Stimulated activated CD8-positive, alpha-beta memory T cell treated with anti-CD3 and anti-CD28 coated beads, Interleukin-12 subunit alpha, Interleukin-12 subunit beta, amount 100 ng/mL, for 24 hours (primary cell): ENCODE measurements around the gene KLF16.
A peak's percentile ranks its signal among the peaks of the same experiment; 100 is the strongest.

Source experiments
- DNase-seq: peaks from one replicate; pipeline ENCODE4 v3.0.0-alpha.2; 2020; ENCODE audit errors: extremely low read depth

KLF16 gene

DNA sequence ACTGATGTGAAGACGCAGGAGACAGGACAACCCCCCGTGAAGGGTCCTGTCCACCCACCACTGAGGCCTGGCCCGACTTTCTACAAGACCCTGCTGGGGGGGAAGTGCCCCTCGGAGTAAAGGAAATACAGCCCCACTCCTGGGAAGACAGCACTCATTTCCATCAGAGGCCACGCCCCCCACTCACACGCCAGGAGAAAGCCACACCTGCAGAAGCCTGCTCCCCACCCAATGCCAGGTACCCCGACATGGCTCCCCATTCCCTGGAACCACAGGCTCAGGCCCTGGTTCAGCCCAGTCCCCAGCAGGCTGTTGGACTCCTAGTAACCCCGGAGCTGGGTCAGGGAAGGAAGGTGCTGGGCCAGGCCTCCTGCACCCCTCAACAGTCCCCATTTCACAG lies 40.4 kb downstream of the KLF16 start:
- no peak for DNase-seq

DNA sequence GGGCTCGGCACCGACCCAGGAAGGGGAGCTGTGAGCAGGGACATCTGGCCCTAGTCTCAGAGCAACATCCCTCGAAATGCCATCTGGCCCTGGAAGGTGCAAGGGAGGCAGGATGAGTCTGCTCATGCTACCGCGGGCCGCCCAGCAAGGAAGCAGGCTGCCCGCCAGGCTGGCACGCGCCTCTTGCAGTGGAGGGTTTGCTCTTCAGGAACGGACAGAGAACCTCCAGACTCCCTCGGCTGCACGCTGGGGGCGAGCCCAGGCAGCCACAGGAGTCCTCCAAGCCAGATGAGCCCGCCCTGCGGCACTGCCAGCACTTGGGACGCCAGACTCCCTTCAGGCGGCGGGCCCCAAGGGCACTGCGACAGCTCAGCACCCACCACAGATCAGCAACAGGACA lies 41.2 kb downstream of the KLF16 start:
- DNase-seq = no peak

GRCh38 chr19:1819341-1820255 lies 43.8 kb downstream of the KLF16 start:
- no peak for DNase-seq

DNA sequence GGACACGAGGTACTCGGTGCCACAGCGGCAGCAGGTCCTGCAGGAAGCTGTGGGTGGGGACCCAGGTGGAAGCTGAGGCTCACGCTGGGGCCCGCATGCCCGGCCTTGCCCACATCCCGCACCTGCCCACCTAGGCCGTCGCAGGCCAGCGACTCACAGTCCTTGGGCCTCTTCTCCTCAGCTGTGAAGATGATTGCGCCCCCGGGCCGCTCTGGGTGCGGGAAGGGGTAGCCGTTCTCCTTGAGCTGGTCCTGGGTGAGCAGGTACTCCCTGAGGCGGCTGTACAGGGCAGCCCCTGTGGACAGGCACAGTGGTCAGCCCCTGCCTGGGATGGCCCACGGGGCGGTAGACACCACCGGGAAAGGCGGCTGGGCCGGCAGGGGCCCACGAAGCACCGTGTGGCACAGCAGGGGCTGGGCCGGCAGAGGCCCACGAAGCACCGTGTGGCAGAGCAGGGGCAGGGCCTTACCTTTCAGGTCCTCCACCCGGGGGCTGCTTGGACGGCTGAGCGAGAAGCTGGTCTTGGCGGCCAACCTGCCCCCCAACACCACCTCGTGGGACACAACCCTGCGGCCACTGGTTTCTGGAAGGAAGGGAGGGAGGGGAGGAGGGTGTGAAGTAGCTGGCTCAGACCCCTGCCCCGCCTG lies 44.7 kb downstream of the KLF16 start:
- DNase-seq = no peak

DNA sequence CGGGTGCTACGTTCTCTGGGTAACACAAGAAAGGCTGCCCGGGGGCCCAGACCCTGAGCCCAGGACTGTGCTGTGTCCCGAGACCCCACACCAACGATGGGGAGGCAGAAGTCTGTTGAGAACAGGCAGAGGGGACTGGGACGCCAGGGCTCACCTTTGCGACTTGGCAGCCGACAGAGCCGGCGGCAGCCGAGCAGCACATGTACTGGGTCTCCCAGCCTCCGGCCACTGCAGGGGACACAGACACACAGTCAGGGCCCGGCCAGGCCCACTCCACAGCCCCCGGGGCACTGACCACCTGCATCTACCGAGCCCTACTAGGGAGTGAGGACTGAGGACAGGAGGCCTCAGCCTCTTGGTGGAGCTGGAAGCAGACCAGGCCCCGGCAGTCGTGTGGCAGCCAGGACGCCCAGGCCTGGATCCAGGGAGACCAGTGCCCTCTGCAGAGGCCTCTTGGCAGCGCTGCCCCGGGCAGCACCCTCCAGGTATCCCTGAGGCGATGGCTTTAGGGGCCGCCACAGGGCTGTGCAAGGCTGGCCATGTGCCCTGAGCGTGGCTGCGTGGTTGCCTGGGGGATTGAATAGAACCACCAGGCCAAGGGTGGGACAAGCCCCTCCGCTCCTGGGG lies 45.7 kb downstream of the KLF16 start:
- no peak for DNase-seq

DNA sequence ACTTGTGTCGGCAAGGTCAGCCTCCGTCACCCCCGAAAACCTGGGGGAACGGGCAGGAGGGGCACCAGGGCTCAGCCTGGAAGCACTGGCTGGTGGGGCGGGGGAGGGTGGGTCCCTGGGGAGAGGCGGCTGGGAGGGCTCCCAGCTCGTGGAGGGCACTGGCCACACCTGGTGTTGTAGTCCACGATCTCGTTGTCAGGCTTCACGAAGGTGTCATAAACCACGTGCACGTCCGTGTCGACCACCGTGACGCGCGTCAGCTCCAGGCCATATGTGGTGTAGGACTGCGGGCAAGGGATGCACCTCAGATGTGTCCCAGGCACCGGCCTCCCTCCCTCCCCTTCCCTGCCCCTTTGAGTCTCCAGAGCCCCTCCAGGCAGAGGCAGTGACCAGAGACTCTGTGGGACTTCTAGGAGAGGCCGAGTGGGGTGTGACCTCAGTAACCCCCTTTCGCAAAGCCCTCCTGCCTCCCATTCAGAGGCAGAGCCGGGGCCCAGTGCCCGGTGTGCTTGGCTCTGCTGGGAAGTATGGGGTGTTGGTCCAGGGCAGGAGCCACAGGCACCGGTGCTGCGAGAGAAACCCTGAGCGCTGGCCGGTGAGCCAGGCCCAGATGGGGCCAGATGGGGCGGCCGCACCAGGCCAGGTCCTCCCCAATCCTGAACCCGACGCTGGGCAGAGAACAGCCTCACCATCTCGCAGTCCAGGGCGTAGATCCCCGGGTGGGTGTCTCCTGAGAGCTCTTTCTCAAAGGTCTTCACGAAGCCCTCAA lies 46.7 kb downstream of the KLF16 start:
- DNase-seq = no peak

DNA sequence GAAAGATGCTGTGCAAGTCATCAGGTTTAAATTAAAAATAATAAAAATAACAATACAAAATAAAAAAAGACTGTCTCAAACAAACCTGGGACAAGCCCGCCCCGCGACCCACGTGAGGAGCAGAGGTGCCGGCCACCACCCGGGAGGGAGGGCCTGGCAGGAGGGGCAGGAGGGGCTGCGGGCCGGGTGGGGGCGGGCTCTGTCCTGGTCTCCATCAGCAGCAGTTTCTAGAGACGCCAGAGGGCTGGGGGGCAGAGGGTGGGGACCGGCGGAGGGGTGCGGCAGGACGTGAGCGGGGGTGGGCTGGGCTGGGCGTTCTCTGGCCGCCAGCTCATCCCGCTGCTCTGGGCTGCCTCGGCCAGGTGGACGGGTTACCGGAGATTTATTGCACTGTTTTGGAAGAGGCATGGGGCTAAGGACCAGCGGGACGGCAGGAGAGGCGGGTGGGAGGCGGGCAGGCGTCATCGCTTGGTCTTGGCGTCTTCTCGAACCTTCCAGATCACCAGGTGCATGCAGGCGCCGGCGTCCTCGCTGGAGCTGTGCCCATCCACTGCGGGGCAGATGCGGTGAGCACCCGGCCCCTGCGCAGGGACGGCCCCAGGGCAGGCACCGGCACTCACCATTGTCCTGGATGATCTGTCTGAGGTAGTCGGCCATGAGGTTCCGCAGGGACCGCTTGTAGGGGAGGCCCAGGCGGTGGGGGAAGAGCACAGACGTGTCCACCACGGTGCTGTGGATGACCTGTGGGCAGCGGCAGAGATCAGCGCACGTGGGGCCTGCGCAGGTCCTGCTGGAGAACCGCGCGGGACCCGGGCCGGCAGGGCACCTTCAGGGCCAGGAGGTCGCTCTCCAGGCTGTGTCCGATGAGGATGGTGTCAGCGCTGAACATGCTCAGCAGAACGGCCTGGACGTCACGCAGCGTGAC lies 47.5 kb downstream of the KLF16 start:
- DNase-seq = no peak

GRCh38 chr19:1814833-1815604 lies 48.4 kb downstream of the KLF16 start:
- no peak for DNase-seq

DNA sequence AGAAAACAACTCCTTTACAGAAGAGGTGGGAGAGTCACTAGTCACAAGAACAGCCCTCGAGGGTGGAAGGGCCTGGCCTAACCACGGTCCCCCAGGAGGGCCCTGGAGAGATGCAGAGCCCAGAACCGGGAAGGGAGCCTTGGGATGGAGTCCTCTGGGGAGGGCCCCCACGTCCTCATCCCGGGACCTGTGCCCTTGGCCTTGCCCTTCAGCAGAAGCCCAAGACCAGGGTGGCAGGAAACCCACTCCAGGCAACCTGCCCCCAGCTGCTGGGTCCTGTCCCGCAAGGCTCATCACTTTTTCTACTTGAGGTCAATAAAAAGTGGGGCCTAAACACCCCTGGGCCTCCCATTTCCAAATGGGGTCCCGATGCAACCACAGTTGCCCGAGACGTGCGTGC lies 49.0 kb downstream of the KLF16 start:
- no peak for DNase-seq

DNA sequence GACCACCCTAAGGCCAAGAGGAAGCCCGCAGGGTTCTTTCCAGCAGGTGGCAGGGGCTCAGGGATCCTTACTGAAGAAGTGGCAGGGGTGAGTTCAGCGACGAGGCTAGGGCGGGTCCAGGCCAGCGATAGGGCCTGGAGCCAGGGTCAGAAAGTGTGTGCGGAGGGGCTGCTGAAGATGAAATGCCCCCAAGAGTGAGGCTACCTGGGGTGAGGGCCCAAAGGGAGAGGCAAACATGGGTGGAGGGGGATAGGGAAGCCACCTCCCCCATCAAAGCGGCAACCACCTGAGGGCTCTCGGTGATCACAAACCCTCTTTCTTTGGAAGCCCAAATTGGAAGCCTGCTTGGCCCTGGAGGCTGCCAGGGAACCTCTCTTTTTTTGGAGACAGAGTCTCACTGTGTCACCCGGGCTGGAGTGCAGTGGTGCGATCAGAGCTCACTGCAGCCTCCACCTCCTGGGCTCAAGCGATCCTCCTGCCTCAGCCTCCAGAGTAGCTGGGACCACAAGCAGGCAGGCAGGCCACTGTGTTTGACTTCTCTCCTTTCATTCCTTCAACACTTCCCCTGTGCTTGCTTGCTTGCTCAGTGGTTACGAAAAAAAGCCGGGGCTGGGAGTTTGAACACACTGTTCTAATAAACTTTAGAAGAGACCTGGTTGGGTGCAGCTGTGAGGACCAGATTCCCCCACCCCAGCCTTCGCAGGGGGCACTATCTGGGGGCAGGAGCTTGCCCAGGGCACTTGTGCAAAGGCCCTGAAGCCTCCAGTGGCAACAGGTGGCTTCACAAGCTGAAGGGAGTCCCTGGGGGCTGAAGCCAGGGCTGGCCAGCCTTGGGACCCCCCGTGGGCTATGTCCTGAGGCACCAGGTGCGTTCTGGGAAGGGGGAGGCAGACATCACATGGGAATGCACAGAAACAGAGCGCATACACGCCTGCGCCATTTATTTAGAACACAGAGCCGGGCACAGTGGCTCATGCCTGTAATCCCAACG lies 49.9 kb downstream of the KLF16 start:
- DNase-seq = no peak

GRCh38 chr19:1812426-1813191 lies 50.8 kb downstream of the KLF16 start:
- DNase-seq = peak; percentile 66

- no peak for DNase-seq
These were observed 51.4 kb downstream of the KLF16 start, which contains the start of gene ATP8B3 for GRCh38 chr19:1811942-1812425. ATP8B3 (minus strand) TSS chr19:1812276; CDS start chr19:1811736, 540 bp downstream.

DNA sequence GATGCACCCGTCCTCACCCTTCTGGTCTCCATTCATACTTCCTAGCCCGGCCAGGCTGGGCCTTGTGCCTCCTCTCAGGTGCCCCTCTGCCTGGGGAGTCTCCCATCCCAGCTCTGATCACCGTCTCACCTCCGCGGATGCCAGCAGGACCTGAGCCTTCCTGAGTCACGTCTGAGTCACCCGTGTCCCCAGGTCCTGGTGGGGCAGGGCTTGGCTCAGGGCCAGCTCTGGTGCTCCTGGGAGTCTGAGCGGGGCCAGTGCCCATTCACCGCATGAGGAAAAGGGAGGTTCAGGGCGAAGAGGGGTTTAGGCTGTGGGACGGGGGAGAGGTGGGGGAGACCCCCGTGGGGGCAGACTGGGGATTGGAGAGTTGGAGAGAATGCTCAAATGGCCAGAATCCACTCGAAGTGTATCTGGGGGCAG lies 51.9 kb downstream of the KLF16 start:
- peak; percentile 12 for DNase-seq

- DNase-seq = no peak
These were observed 52.8 kb downstream of the KLF16 start for GRCh38 chr19:1810439-1811160.

DNA sequence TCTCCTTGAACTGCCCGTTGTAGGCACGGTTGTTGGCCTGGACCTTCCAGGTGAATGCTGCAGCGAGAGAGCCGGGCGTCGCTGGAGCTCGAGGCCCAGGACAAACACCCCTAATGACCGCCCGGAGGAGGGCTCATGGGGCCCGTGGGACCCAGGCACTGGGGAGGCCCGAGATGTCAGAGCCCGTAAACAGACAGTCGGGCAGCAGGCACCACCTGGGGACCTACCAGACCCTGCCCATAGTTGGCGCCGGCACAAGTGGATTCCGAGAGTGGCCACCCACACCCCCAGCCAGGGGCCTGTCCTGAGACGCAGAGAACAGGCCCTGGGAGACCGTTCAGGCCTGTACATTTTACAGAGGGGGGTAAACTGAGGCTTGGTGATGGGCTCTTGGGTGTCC lies 53.7 kb downstream of the KLF16 start:
- DNase-seq = no peak

GRCh38 chr19:1808395-1808731 lies 55.0 kb downstream of the KLF16 start:
- DNase-seq = no peak

DNA sequence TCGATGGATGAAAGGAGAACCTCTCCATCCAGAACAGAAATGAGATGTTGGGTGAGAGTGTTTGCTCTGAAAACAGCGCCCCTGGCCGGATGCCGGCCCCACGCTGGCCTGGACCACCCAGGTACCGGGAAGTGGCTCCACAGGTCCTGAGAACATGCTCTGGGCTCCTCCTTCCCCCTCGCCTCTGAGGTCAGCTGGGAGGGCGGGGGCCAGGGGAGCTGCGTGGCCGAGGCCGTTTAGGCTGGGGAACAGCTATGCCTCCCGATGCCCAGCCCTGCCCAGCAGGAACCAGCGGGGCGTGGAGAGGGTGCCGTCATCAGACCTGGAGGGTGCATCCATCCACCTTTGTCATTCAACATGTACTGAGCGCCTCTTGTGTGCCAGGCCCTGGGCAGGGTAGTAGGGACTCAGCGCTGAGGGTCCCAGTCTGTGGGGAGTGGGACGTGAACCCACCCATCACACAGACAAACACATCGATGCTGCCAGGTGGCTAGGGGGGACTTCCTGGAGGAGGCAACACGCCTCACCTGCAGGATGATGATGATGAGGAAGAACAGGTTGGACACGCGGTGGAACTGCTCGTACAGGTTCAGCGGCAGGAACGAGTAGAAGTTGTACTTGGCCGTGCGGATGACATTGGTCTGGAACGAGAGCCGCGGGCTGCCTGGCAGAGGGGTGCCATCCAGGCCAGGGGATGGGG lies 55.5 kb downstream of the KLF16 start:
- DNase-seq = no peak
